HG03135 (cell line): ENCODE measurements around the gene SORD.
"Not testable (repeated sequence)": the region's sequence is repeated elsewhere in the genome, so short reads cannot be mapped to it uniquely, and the experiment has no call there.

Source experiments
- ATAC-seq: cut with Tn5 transposase; IDR thresholded peaks from one replicate; pipeline ENCODE4 v1.9.1; 2021; ENCODE audit warnings: mild to moderate bottlenecking, moderate library complexity; ENCODE audit not compliant: unreplicated experiment

The SORD gene

GRCh38 chr15:45022871-45023658 is at the start of gene SORD:
Gene SORD, plus strand, starts transcription at chr15:45023195. Its CDS starts 89 bp downstream, at chr15:45023284.
- ATAC-seq: peak; percentile 90

DNA sequence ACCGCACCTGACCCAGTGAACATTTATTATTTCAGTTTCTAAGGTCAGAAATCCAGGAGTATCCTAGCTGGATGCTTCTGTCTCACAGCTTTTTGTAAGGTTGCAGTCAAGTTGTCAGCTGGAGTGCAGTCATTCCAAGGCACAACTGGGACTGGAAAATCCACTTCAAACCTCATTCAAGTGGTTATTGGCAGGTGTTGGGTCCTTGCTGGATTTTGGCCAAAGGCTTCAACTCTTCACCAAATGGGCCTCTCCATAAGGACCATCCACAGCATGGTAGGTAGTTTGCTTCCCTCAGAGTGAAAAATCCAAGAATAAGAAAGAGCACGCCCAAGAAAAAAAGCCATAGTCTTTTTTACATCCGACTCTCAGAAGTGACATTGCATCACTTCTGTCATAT is 46.8 kb upstream of the SORD start:
- not testable (repeated sequence) for ATAC-seq

GRCh38 chr15:44977781-44978180 is 45.2 kb upstream of the SORD start:
- not testable (repeated sequence) for ATAC-seq

DNA sequence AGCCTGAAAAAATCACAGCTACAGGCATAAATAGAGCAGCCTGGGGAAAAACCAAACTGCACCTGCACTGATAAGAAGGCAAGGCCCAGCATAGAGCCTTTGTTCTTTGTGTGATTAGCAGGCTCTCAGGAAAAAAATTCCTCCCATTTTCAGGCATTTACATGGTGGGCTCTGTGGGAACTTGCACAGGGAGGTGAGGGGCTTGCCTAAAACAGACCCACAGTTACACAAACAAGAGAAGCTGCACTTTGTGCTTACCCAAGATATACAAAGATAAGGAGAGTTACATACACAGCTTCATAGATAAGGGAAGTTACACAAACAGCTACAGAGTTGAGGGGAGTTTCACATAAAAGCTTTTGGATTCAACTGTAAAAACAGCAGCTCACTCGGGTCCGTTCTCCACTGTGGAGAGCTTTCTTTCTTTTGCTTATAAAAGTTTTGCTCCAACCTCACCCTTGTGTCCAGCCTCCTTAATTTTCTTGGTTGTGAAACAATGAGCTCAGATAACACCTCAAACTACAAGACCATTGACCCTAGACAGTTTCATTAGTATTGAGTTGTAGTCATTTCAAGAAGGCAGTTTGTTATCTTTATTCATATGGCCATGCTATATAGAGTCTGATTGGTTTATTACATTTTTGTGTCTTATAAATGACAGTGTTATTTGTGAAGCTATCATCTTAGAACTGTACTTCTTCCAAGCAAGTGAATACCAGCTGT is 43.2 kb upstream of the SORD start:
- ATAC-seq: not testable (repeated sequence)

- ATAC-seq: not testable (repeated sequence)
Measured at GRCh38 chr15:44984144-44984543, 38.9 kb upstream of the SORD start.

- ATAC-seq: not testable (repeated sequence)
Measured at GRCh38 chr15:44986346-44987055, 36.5 kb upstream of the SORD start.

DNA sequence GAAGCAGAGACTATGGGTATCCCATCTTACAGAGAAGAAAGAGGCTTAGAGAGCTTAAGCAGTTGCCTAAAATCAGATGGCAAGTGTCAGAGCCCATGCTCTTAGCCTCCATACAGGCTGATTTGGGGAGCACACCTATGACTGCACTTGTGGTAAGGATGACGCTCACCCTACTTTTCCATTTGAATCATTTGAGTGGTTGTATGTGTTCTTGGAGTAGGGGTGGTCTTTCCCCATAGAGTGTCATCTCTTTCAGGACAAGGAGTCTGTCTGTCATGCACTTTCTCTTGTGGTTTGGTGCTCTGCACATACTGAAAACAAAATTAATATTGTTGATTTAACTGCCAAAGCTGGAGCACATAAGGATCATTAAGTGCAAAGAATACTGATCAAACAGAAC is 35.3 kb upstream of the SORD start:
- not testable (repeated sequence) for ATAC-seq

DNA sequence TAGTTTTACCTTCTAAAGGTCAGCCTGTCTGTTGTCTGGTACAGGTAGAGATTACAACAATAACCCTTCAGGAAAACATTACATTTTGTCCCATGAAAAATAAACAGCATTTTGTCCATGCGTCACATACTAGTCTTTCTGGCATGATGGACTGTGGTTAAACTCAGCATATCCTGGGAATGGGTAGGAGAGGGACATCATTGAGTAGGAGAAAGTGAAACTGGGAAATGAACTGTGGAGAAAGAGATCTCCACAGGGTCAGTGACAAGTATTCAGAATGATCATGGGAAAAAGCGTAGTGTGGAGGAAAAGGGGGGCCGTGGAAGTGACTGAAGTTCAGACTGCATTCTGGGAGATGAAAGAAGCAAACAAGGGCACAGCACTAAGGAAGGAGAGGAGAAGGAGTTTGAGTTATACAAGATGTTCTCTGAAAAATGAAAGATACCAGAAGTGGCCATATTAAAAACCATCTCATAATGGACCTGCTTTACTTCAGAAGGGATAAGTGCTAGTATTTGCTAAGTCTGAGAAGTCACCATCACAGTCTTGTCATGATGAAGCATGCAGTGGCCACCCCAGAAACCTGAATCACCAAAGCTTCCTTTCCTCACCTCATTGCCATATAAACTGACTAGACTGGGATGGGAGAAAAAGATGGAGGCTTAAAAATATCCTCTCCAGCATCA is 34.7 kb upstream of the SORD start:
- ATAC-seq: not testable (repeated sequence)

DNA sequence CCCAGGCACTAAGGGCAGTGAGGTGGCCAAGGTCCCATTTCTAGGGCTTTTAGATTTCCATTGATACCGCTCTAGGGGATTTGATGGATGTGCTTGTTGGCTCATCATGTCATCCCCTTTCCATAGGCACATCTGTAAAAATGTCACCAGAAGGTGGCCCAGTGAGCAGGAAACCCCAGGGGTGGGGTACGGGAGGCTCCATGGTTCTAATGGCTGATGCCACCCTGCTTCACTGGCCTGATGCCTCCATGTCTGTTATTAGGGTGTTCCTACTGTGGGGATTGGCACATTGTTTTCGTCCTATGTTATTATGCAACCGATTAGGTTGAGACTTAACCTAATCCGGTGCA is 34.1 kb upstream of the SORD start:
- ATAC-seq: not testable (repeated sequence)

- not testable (repeated sequence) for ATAC-seq
Measured at GRCh38 chr15:44997632-44998031, 25.4 kb upstream of the SORD start.

GRCh38 chr15:44999105-44999504 is 23.9 kb upstream of the SORD start:
- ATAC-seq: no peak

GRCh38 chr15:45001180-45001579 is 21.8 kb upstream of the SORD start:
- not testable (repeated sequence) for ATAC-seq

DNA sequence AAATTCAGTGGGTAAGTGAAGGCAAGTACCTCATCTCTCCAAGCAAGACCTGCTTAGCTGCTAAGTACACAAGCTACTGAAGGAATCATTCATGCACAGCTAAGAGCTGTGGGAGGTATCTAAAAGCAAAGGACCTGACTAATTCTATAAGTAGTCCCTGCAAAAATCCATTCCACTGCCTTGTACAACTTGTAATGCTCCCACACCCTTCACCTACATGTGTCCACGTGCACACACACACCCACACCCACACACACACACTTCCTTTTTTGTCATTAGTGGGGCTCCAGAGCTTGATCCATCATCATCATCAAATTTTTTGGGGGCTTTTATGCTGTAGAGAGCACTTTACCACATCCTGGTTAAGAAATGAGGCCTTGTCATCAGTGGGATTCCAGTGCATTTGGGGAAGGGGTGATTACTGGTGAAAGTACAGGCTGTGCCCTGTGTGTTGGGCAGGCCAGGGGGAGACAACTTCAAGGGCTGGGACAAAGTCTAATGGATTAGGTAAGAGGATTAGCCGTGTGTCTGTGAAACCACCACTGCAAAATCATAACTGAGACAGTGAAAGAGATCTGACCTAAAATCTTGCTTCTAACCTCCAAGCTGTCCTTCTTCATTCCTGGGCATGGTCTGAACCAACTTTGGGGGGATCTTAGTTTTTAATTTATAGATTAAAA is 19.1 kb upstream of the SORD start:
- ATAC-seq: not testable (repeated sequence)

DNA sequence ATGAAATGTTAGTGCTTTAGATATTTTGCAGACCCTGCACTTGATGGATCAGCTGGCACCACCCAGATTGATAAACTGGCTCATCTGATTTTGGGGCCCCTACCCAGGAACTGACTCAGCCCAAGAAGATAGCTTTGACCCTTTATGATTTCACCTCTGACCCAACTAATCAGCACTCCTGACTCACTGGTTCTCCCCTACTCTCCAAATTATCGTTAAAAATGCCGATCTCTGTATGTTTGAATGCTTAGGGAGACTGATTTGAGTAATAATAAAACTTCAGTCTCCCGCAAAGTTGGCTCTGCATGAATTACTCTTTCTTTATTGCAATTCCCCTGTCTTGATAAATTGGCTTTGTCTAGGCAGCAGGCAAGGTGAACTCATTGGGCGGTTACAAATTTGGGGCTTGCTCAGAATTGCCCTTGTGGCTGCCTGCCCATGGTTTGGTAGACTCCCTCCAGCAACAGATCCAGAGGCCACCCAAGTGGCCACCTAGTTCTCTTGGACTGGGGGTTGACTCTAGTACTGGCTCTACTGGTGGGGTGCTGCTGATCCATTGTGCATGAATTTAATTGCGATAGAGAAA is 18.3 kb upstream of the SORD start:
- not testable (repeated sequence) for ATAC-seq

DNA sequence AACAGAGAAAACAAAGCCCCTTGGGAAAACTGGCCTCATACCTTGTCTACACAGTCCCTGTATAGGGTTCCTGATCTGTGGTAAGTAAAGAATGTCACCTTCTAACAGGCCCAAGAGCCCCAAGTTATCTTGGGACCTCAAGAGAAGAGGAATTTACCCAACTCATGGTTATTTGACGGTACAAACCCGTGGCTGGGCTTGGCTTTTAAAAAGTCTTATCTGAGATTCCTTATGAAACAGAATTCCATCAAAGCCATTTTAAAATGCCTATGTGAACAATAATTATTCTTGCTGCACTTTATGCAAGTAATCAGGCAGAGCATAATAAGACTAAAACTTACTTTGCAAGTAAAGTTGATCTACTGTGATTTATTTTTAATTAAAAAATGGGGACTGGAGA is 13.9 kb upstream of the SORD start:
- no peak for ATAC-seq

- not testable (repeated sequence) for ATAC-seq
Measured at GRCh38 chr15:45015114-45015513, 7.9 kb upstream of the SORD start.

DNA sequence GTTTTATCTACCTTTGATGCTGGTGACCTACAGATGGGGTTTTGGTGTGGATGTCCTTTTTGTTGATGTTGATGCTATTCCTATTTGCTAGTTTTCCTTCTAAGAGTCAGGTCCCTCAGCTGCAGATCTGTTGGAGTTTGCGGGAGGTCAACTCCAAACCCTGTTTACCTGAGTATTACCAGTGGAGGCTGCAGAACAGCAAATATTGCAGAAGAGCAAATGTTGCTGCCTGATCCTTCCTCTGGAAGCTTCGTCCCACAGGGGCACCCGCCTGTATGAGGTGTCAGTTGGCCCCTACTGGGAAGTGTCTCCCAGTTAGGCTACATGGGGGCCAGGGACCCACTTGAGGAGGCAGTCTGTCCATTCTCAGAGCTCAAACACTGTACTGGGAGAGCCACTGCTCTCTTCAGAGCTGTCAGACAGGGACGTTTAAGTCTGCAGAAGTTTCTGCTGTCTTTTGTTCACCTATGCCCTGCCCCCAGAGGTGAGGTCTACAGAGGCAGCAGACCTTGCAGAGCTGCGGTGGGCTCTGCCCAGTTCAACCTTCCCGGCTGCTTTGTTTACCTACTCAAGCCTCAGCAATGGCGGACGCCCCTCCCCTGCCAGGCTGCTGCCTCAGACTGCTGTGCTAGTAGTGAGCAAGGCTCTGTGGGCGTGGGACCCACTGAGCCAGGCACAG is 2.6 kb upstream of the SORD start:
- not testable (repeated sequence) for ATAC-seq

GRCh38 chr15:45020901-45021259 is 2.1 kb upstream of the SORD start:
- ATAC-seq: not testable (repeated sequence)

DNA sequence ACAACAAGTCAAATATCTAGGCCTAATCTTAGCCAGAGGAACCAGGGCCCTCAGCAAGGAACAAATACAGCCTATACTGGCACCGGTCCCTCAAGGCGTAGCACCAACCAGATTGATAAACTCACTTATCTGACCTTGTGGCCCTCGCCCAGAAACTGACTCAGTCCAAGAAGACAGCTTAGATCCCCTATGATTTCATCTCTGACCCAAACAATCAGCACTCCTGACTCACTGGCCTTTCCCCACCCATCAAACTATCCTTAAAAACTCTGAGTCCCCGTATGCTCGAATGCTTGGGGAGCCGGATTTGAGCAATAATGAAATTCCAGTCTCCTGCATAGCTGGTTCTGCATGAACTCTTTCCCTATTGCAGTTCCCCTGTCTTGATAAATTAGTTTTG is 1.6 kb upstream of the SORD start:
- ATAC-seq: no peak
